CD4-positive, alpha-beta T cell (primary cell): ENCODE data around the gene CELA3B. TPM values are rescaled to one million over a fixed set of nuclear protein-coding genes. Genes with fewer than 3 reads are reported as not detected.
A peak's percentile ranks its signal among the peaks of the same experiment; 100 is the strongest.

Experiments
- ATAC-seq: fragments of 200-7000 bp; cut with Tn5 transposase; one replicate; pipeline ENCODE4 v1.10.0; 2022; ENCODE audit warnings: mild to moderate bottlenecking; ENCODE audit not compliant: poor library complexity
- CTCF ChIA-PET: fragments of 350-600 bp; sonication (Branson Sonifier 250); formaldehyde crosslinking; loops from one replicate; lab custom pipeline; 2021; ENCODE audit warnings: antibody characterized with exemption, inconsistent platforms; lab: Charles Lee
- POLR2A ChIA-PET: fragments of 350-600 bp; sonication (Branson Sonifier 250); formaldehyde crosslinking; loops from one replicate; lab custom pipeline; 2021; ENCODE audit warnings: antibody characterized with exemption, inconsistent platforms; lab: Charles Lee
- DNase-seq, 14 experiments: peaks; one replicate each; pipeline ENCODE4 v3.0.0-alpha.2; 2013 to 2020; ENCODE audit warnings: mixed read lengths in 2 of 14
- H3K27ac ChIP-seq, 2 donors: one replicate each; pipeline versions ENCODE4 v1.5.1 to v1.7.0; 2013; ENCODE audit warnings: low read length in 2 of 2, low read depth in 1 of 2, mild to moderate bottlenecking in 1 of 2
- H3K27me3 ChIP-seq, 2 experiments: 1 replicate in 1 of 2; 2 replicates in 1 of 2; pipeline versions ENCODE4 v1.6.1 to v1.7.0; 2013; ENCODE audit warnings: low read length in 2 of 2, control low read depth in 1 of 2, mild to moderate bottlenecking in 1 of 2, moderate library complexity in 1 of 2; ENCODE audit not compliant: insufficient read depth in 2 of 2, control insufficient read depth in 1 of 2
- H3K36me3 ChIP-seq: one replicate; pipeline ENCODE4 v1.6.1; 2013; ENCODE audit warnings: low read length, control low read depth; ENCODE audit not compliant: insufficient read depth
- H3K4me1 ChIP-seq: one replicate; pipeline ENCODE4 v1.6.1; 2013; ENCODE audit warnings: low read length, control low read depth; ENCODE audit not compliant: insufficient read depth
- H3K4me3 ChIP-seq: one replicate; pipeline ENCODE4 v1.5.1; 2013; ENCODE audit warnings: mild to moderate bottlenecking, low read length, moderate library complexity
- H3K9me3 ChIP-seq, 2 experiments: 1 replicate in 1 of 2; 2 replicates in 1 of 2; pipeline versions ENCODE4 v1.6.1 to v1.7.0; 2013; ENCODE audit warnings: low read length in 2 of 2, mild to moderate bottlenecking in 2 of 2, control low read depth in 1 of 2, moderate library complexity in 1 of 2; ENCODE audit not compliant: control insufficient read depth in 1 of 2, insufficient read depth in 1 of 2
- H3K27ac Mint-ChIP-seq: one replicate; pipeline ENCODE4 v1.8.0; 2020; ENCODE audit warnings: mixed read lengths
- H3K27me3 Mint-ChIP-seq: one replicate; pipeline ENCODE4 v1.8.0; 2021; ENCODE audit warnings: mixed read lengths
- H3K36me3 Mint-ChIP-seq: one replicate; pipeline ENCODE4 v1.8.0; 2021; ENCODE audit warnings: low read depth, mixed read lengths
- H3K4me1 Mint-ChIP-seq: one replicate; pipeline ENCODE4 v1.8.0; 2021; ENCODE audit warnings: low read depth, mixed read lengths
- H3K4me3 Mint-ChIP-seq: one replicate; pipeline ENCODE4 v1.8.0; 2020; ENCODE audit warnings: mild to moderate bottlenecking, mixed read lengths
- H3K9me3 Mint-ChIP-seq: one replicate; pipeline ENCODE4 v1.8.0; 2020; ENCODE audit warnings: mixed read lengths
- CTCF ChIP-seq: fragments of 200-600 bp; IDR thresholded peaks from one replicate; pipeline ENCODE4 v1.8.0; 2022; ENCODE audit warnings: antibody characterized with exemption, mild to moderate bottlenecking
- intact Hi-C, 2 experiments: fragments of 100-400 bp; cut with DNase I in 1 of 2; cut with micrococcal nuclease in 1 of 2; formaldehyde crosslinking; loops; one replicate each; pipeline versions ENCODE4 v1.15.1 to v1.9.0; 2023 to 2025; cut with DNase I, micrococcal nuclease
- total RNA-seq, 174 experiments: library from RNA in 2 of 174; stranded (reverse) in 2 of 174; gene quantifications; one replicate each; pipeline ENCODE4 v1.2.3 and lab custom pipeline; 2021 to 2026

Gene CELA3B
- total RNA-seq, 2 experiments from 2014 or later = not detected

GRCh38 chr1:22037520-22037919, 60.7 kb downstream of the CELA3B start:
- no peaks in the 10 kb centered on the region for H3K9me3 ChIP-seq
- DNase-seq (no peak), ATAC-seq (no peak)
- intact Hi-C loops = no loop called here
- POLR2A ChIA-PET = interaction anchor here (1.1 to 11.7 kb wide), 3 partner anchors 11 to 22 kb away, joined by 3 to 470 read pairs (median 331); partner anchors contain the start of gene CDC42
- H3K4me1 ChIP-seq = peaks cover 64% of the 10 kb centered on the region
- peaks cover 53% of the 10 kb centered on the region for H3K4me1 Mint-ChIP-seq
- H3K27me3 ChIP-seq = no peaks in the 10 kb centered on the region
- CTCF ChIA-PET = interaction anchor here (4.5 kb wide), 1 partner anchor 13 kb away, joined by 58 read pairs; no protein-coding TSS in a partner anchor
- H3K4me3 Mint-ChIP-seq = no peak overlapping the region
- H3K27ac Mint-ChIP-seq = peak overlapping the region; percentile 99
- TF ChIP-seq CTCF = no peak
- H3K27me3 Mint-ChIP-seq = no peaks in the 10 kb centered on the region
- no peaks in the 10 kb centered on the region for H3K36me3 ChIP-seq
- H3K9me3 Mint-ChIP-seq = no peaks in the 10 kb centered on the region
- no peak overlapping the region for H3K4me3 ChIP-seq
- no peak overlapping the region for H3K27ac ChIP-seq
- H3K36me3 Mint-ChIP-seq = no peaks in the 10 kb centered on the region

- Mint-ChIP-seq H3K9me3 (no peaks in the 10 kb centered on the region), H3K4me3 (no peak overlapping the region), H3K36me3 (no peaks in the 10 kb centered on the region), H3K4me1 (peaks cover 53% of the 10 kb centered on the region), H3K27ac (peak overlapping the region; percentile 99), H3K27me3 (no peaks in the 10 kb centered on the region)
- POLR2A ChIA-PET = interaction anchor here (1.1 to 11.7 kb wide), 3 partner anchors 11 to 21 kb away, joined by 3 to 470 read pairs (median 331); partner anchors contain the start of gene CDC42
- no peak for DNase-seq
- Histone ChIP-seq H3K27me3 (no peaks in the 10 kb centered on the region), H3K4me3 (no peak overlapping the region), H3K36me3 (no peaks in the 10 kb centered on the region), H3K27ac (no peak overlapping the region), H3K9me3 (no peaks in the 10 kb centered on the region), H3K4me1 (peaks cover 65% of the 10 kb centered on the region)
- no peak for ATAC-seq
- CTCF ChIA-PET = interaction anchor here (1.6 to 4.5 kb wide), 3 partner anchors 7 to 14 kb away, joined by 7 to 58 read pairs (median 17); no protein-coding TSS in a partner anchor
- TF ChIP-seq CTCF = no peak
- intact Hi-C loops = loop anchor here in 1 of 2 experiments (1.0 kb wide), 1 partner anchor 11 kb away; no protein-coding TSS in a partner anchor
Measured at GRCh38 chr1:22038036-22038435, 61.2 kb downstream of the CELA3B start.

Other genes with a start within 250 kb of the CELA3B start
- gene USP48, start 193.9 kb upstream of the CELA3B start, total RNA-seq = 10 to 100 TPM; 73.3 to 76.0 TPM
- gene LDLRAD2, start 164.8 kb upstream of the CELA3B start, total RNA-seq = not detected
- gene HSPG2, start 39.7 kb upstream of the CELA3B start, total RNA-seq = 10 to 100 TPM; 10.8 to 11.0 TPM
- gene CELA3A, start 24.6 kb downstream of the CELA3B start, total RNA-seq = not detected
- gene CDC42, start 75.7 kb downstream of the CELA3B start, total RNA-seq = 100 to 1,000 TPM; 375 to 379 TPM
- gene WNT4, start 166.1 kb downstream of the CELA3B start, total RNA-seq = not detected